Tibial nerve (tissue), 4 donors: ENCODE results near the gene NBPF1. TPM values are rescaled to one million over a fixed set of nuclear protein-coding genes. Genes with fewer than 3 reads are reported as not detected.
"Not testable (repeated sequence)": the region's sequence is repeated elsewhere in the genome, so short reads cannot be mapped to it uniquely, and the experiment has no call there.

Experiments used
- DNase-seq, 2 donors: peaks; one replicate each; pipeline ENCODE4 v3.0.0-alpha.2; 2019; ENCODE audit warnings: low spot score in 2 of 2
- H3K27ac ChIP-seq, 4 donors: fragments of 200-600 bp; sonication (generic) in 3 of 4; one replicate each; pipeline ENCODE4 v1.5.1; 2017 to 2019; ENCODE audit warnings: mild to moderate bottlenecking in 1 of 4
- H3K27me3 ChIP-seq, 2 donors: fragments of 200-600 bp; sonication (generic) in 1 of 2; one replicate each; pipeline versions ENCODE4 v1.5.1 to v1.6.0; 2017 to 2019
- H3K36me3 ChIP-seq, 3 donors: fragments of 200-600 bp; sonication (generic); one replicate each; pipeline ENCODE4 v1.5.1; 2018 to 2019
- H3K4me1 ChIP-seq, 4 donors: fragments of 200-600 bp; sonication (generic) in 3 of 4; one replicate each; pipeline ENCODE4 v1.5.1; 2017 to 2019
- H3K4me3 ChIP-seq, 4 donors: fragments of 200-600 bp; sonication (generic) in 3 of 4; one replicate each; pipeline ENCODE4 v1.5.1; 2017 to 2019; ENCODE audit warnings: mild to moderate bottlenecking in 1 of 4, moderate library complexity in 1 of 4
- H3K9me3 ChIP-seq, 4 donors: fragments of 200-600 bp; sonication (generic) in 3 of 4; one replicate each; pipeline ENCODE4 v1.5.1; 2017 to 2019
- CTCF ChIP-seq, 5 experiments: fragments of 200-600 bp in 3 of 5; fragments of 450-650 bp in 2 of 5; sonication (generic) in 3 of 5; IDR thresholded peaks; one replicate each; pipeline ENCODE4 v1.5.1; 2016 to 2019; ENCODE audit warnings: antibody characterized with exemption in 5 of 5, mild to moderate bottlenecking in 3 of 5, moderate library complexity in 2 of 5
- EP300 ChIP-seq, 2 donors: sonication (generic); formaldehyde crosslinking; IDR thresholded peaks; one replicate each; pipeline ENCODE4 v1.6.1; 2017; ENCODE audit warnings: antibody characterized with exemption in 2 of 2, mild to moderate bottlenecking in 1 of 2
- POLR2A ChIP-seq, 2 donors: fragments of 450-650 bp; IDR thresholded peaks; one replicate each; pipeline ENCODE4 v1.6.1; 2017; ENCODE audit warnings: antibody characterized with exemption in 2 of 2, mild to moderate bottlenecking in 2 of 2, moderate library complexity in 2 of 2
- WGBS, 2 donors: methylation state at CpG; one replicate each; pipeline ENCODE4 v1.1.5; 2018; 5-methylcytosine and 5-hydroxymethylcytosine counted together
- total RNA-seq, 4 donors: library from RNA; depleted of rRNA; stranded (reverse); fragments of >200 nt; gene quantifications; one replicate each; pipeline ENCODE4 v1.1.0, GENCODE V29; 2016

NBPF1 gene
- total RNA-seq, 4 donors from 2014 or later: 47.3 to 57.3 (median 53.1) TPM

DNA sequence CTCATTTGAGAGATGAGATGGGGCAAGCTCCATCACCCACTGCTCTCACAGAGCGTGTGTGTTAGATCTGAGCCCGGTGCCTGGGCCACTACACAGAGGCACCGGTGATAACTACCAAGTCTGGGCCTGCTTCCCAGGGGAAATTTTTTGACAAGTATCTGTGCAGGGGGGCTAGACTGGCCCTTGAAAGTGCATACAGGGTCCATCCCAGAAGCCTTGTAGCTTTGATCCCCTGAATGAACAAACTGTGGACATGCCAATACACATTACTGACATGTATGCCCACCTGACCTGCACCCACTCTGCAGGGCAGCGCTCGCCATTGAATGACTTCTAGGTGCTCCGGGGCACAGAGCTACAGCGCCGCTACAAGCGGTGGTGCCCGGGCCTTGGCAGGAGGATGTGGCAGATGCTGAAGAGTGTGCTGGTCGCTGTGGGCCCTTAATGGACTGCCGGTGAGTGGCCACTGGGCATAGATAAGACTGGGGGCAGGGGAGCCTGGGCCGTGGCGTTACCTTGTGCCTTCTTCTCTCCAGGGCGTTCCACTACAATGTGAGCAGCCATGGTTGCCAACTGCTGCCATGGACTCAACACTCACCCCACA lies 32.8 kb upstream of the NBPF1 start:
- peaks cover 5 to 36% (median 29%) of the 10 kb centered on the region in 4 donors for H3K4me1 ChIP-seq
- not testable (repeated sequence) for H3K27ac ChIP-seq, H3K4me3 ChIP-seq, H3K9me3 ChIP-seq
- peaks cover 0 to 14% (median 0%) of the 10 kb centered on the region in 3 donors for H3K36me3 ChIP-seq
- peaks cover 0 to 14% of the 10 kb centered on the region in 2 donors for H3K27me3 ChIP-seq
- WGBS, 2 donors: 89 to 91% methylated on average over 14 to 15 of the region's 15 CpGs
- DNase-seq: peak in 1 of 2 donors; percentile 13

- Histone ChIP-seq H3K27me3 (peaks cover 0 to 14% of the 10 kb centered on the region in 2 donors), H3K27ac (peak overlapping the region; percentile 74 to 89 (median 82)), H3K4me1 (peaks cover 5 to 36% (median 29%) of the 10 kb centered on the region in 4 donors), H3K4me3 (peak overlapping the region; percentile 61 to 95 (median 71)), H3K36me3 (peaks cover 0 to 14% (median 0%) of the 10 kb centered on the region in 3 donors)
- DNase-seq: peak in 1 of 2 donors; percentile 13
- H3K9me3 ChIP-seq: not testable (repeated sequence)
- 75 to 94% methylated on average over 6 to 7 of the region's 7 CpGs for WGBS, 2 donors
Observed at GRCh38 chr1:16645271-16646060, 32.1 kb upstream of the NBPF1 start.

DNA sequence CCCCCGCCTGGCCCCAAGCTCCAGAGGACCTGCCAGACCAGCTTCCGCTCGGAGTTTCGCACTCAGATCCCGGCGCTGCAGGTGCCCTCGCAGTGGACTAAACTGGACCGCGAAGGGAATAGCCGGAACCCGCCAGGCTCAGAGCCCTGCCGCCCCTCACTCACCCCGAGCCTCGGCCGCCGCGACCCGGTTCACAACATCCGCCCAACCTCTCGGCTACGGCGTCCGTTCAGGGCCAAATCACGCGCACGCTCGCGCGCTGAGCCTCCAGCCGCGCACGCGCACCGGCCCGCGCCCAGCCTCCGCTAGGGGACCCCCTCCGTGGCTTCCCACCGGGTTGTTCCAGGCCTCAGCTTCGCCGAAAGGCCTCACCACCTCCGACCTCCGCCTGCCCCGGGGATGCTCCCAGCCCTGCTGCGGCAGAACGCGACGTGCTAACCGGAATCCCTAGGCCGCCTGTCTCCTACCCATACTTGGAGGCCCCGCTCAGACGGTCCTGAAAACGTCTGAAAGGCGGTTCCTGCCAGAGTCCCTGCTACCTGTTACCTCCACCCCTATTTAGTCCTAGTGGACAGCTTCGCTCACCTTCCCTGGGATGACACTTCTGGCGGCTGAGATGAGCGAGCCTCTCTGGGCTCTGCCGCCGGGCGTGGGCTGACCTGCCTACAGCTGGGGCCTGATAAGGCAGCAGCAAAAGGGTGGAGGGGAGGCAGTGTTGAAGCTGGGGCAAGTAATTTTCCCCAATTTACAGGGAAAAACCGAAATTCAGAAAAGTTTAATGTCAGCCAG lies 31.3 kb upstream of the NBPF1 start:
- 9 to 10% methylated on average over 60 to 61 of the region's 61 CpGs for WGBS, 2 donors
- H3K27ac ChIP-seq: peak overlapping the region; percentile 74 to 89 (median 82)
- TF ChIP-seq CTCF (IDR thresholded peaks at IDR 0.05) (peak in 4 of 5 experiments; percentile 35 to 76 (median 69)), EP300 (IDR thresholded peaks at IDR 0.05) (peak; percentile 87 to 90)
- peaks cover 0 to 14% of the 10 kb centered on the region in 2 donors for H3K27me3 ChIP-seq
- not testable (repeated sequence) for H3K9me3 ChIP-seq
- peaks cover 0 to 14% (median 0%) of the 10 kb centered on the region in 3 donors for H3K36me3 ChIP-seq
- peak; percentile 91 to 94 for DNase-seq
- peaks cover 5 to 36% (median 29%) of the 10 kb centered on the region in 4 donors for H3K4me1 ChIP-seq
- peak overlapping the region; percentile 61 to 95 (median 71) for H3K4me3 ChIP-seq

- Histone ChIP-seq H3K36me3 (peaks cover 0 to 20% (median 0%) of the 10 kb centered on the region in 3 donors), H3K27ac (peak overlapping the region; percentile 74 to 89 (median 82)), H3K4me3 (peak overlapping the region; percentile 61 to 95 (median 71)), H3K9me3 (no peaks in the 10 kb centered on the region), H3K27me3 (peaks cover 0 to 14% of the 10 kb centered on the region in 2 donors), H3K4me1 (peaks cover 5 to 36% (median 29%) of the 10 kb centered on the region in 4 donors)
- WGBS, 2 donors: 0 to 1% methylated on average over 16 of the region's 16 CpGs
- TF ChIP-seq POLR2A (IDR thresholded peaks at IDR 0.05) (no peak), CTCF (IDR thresholded peaks at IDR 0.05) (no peak), EP300 (IDR thresholded peaks at IDR 0.05) (no peak)
- DNase-seq: no peak
Observed at GRCh38 chr1:16644193-16644481, 30.8 kb upstream of the NBPF1 start.

DNA sequence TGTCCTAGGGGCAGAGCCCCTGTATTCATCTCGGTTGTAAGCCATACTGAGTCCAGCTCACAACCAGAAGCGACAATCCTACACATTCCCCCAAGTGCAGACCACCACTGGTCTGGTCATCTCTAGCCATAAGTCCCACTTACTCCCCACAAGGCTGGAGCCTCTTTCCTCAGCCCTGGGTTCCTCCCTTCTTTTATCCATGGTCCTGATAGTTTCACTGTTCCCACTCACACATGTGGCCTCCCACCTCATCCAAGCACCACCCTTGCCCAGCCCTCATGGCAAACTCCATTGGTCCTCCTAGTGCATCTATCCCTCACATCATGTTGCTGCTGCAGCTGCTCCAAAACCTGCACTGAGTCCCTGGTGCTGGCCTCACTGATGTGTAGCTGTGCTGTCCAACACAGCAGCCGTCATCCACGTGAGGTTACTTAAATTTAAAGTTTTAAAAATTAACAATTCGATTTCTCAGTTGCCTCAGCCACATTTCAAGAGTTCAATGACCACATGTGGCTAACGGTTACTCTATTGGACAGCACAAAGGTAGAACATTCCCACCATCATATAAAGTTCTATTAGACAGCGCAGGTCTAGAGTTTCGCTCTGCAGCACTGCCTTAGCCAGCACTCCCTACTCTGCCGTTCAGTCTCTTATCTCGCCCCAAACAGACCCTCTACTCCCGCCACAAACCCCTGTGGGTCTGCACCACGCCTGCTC lies 30.3 kb upstream of the NBPF1 start:
- Histone ChIP-seq H3K36me3 (peaks cover 0 to 21% (median 0%) of the 10 kb centered on the region in 3 donors), H3K4me1 (peaks cover 5 to 36% (median 29%) of the 10 kb centered on the region in 4 donors), H3K4me3 (peak overlapping the region; percentile 61 to 95 (median 71)), H3K27me3 (peaks cover 0 to 12% of the 10 kb centered on the region in 2 donors), H3K27ac (peak overlapping the region in 2 of 4 donors; percentile 79 to 89)
- DNase-seq: peak in 1 of 2 donors; percentile 12
- WGBS, 2 donors: 27 to 32% methylated on average over 12 of the region's 12 CpGs
- H3K9me3 ChIP-seq: not testable (repeated sequence)

- peak in 1 of 2 donors; percentile 12 for DNase-seq
- peak overlapping the region in 1 of 4 donors; percentile 61 for H3K4me3 ChIP-seq
- not testable (repeated sequence) for H3K27me3 ChIP-seq, H3K9me3 ChIP-seq
- H3K4me1 ChIP-seq: peaks cover 5 to 36% (median 29%) of the 10 kb centered on the region in 4 donors
- peak overlapping the region in 1 of 4 donors; percentile 29 for H3K27ac ChIP-seq
- H3K36me3 ChIP-seq: peaks cover 0 to 21% (median 0%) of the 10 kb centered on the region in 3 donors
- WGBS, 2 donors: 89 to 92% methylated on average over 4 of the region's 4 CpGs
Observed at GRCh38 chr1:16643001-16643411, 29.6 kb upstream of the NBPF1 start.

DNA sequence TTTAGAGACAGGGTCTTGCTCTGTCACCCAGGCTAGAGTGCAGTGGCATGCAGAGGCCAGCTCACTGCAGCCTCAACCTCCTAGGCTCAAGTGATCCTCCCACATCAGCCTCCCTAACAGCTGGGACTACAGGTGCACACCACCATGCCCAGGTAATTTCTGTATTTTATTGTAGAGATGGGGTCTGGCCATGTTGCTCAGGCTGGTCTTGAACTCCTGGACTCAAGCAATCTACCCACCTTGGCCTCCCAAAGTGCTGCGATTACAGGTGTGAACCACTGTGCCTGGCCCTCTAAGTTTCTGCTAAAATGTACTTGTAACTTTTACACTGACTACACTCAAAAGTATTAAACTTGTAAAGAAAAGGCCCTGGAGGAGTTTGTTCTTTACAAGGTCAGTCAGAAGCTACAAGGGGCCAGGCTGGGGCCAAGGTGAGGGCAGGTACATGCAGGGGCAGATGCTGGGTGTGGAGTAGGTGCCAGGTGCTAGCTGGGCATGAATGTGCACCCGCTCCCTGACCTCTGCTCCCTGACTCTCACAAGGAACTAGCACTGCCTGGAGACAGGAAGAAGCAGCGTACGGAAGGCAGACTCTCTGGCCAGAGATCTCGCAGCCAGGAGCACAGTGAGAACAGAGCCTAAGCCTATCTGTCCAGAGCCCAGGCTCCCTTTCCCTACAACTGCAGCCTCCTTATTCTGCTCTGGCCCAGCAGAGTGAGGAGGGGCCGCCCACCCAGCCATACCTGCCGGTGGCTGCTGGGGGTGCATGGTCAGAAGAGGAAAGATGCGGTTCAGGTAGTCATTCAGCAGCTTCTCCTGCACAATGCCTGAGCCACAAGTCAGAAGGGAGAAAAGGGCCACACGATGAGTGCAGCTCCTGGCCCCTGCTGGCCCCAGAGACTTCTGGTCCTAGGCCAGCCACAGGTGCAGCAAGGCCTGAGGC lies 28.9 kb upstream of the NBPF1 start:
- not testable (repeated sequence) for DNase-seq, H3K9me3 ChIP-seq, H3K4me3 ChIP-seq, H3K27me3 ChIP-seq
- peak overlapping the region in 1 of 4 donors; percentile 29 for H3K27ac ChIP-seq
- H3K36me3 ChIP-seq: peaks cover 0 to 21% (median 0%) of the 10 kb centered on the region in 3 donors
- peaks cover 5 to 36% (median 29%) of the 10 kb centered on the region in 4 donors for H3K4me1 ChIP-seq
- WGBS, 2 donors: 72 to 78% methylated on average over 8 of the region's 9 CpGs

DNA sequence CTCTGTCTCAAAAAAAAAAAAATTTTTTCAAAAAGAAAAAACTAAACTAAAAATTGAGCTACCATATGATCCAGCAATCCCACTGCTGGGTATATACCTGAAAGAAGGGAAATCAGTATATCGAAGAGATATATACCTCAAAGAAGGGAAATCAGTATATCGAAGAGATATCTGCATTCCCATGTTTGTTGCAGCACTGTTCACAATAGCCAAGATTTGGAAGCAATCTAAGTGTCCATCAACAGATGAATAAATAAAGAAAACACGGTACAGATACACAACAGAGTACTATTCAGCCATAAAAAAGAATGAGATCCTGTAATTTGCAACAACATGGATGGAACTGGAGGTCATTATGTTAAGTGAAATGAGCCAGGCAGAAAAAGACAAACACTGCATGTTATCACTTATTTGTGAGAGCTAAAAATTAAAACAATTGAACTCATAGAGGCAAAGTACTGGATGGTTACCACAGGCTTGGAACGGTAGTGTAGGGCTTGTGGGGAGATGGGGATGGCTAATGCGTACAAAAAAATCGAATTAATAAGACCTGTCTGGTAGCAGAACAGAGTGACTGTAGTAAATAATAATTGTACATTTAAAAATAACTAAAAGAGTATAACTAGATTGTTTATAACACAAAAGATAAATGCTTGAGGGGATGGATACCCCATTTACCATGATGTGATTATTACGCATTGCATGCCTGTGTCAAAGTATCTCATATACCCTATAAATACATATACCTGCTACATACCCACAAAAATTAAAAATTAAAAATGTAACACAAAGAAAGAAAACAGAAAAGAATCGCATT lies 28.0 kb upstream of the NBPF1 start:
- DNase-seq, H3K27ac ChIP-seq, H3K27me3 ChIP-seq, H3K9me3 ChIP-seq, H3K4me3 ChIP-seq: not testable (repeated sequence)
- Histone ChIP-seq H3K4me1 (peaks cover 5 to 36% (median 29%) of the 10 kb centered on the region in 4 donors), H3K36me3 (peaks cover 0 to 26% (median 0%) of the 10 kb centered on the region in 3 donors)
- WGBS, 2 donors: 92 to 94% methylated on average over 8 of the region's 8 CpGs
